Stimulated activated CD8-positive, alpha-beta memory T cell treated with anti-CD3 and anti-CD28 coated beads, Interleukin-15, amount 100 ng/mL, for 24 hours (primary cell): Measurements from ENCODE around the gene SH3PXD2A.
A peak's percentile ranks its signal among the peaks of the same experiment; 100 is the strongest.

Experiments used
- DNase-seq: peaks from one replicate; pipeline ENCODE4 v3.0.0-alpha.2; 2020; ENCODE audit warnings: low read depth

Gene SH3PXD2A

GRCh38 chr10:103703941-103704919 lies 151.1 kb downstream of the SH3PXD2A start:
- DNase-seq: no peak

- no peak for DNase-seq
These were observed 153.8 kb downstream of the SH3PXD2A start for GRCh38 chr10:103701380-103702222.

GRCh38 chr10:103700436-103700715 lies 155.0 kb downstream of the SH3PXD2A start:
- DNase-seq: no peak

- DNase-seq: no peak
These were observed 155.6 kb downstream of the SH3PXD2A start for GRCh38 chr10:103699611-103700435.

GRCh38 chr10:103698266-103698665 lies 157.1 kb downstream of the SH3PXD2A start:
- DNase-seq: no peak

GRCh38 chr10:103697787-103698186 lies 157.6 kb downstream of the SH3PXD2A start:
- no peak for DNase-seq

- no peak for DNase-seq
These were observed 158.8 kb downstream of the SH3PXD2A start for GRCh38 chr10:103696411-103697145.

- no peak for DNase-seq
These were observed 159.3 kb downstream of the SH3PXD2A start for GRCh38 chr10:103696094-103696410.

GRCh38 chr10:103695584-103696005 lies 159.8 kb downstream of the SH3PXD2A start:
- DNase-seq: no peak

- DNase-seq: no peak
These were observed 161.6 kb downstream of the SH3PXD2A start for GRCh38 chr10:103693812-103694205.

- no peak for DNase-seq
These were observed 162.2 kb downstream of the SH3PXD2A start for GRCh38 chr10:103692952-103693811.

- no peak for DNase-seq
These were observed 162.9 kb downstream of the SH3PXD2A start for GRCh38 chr10:103692436-103692951.

GRCh38 chr10:103691723-103692435 lies 163.5 kb downstream of the SH3PXD2A start:
- no peak for DNase-seq

GRCh38 chr10:103691267-103691666 lies 164.1 kb downstream of the SH3PXD2A start:
- DNase-seq: no peak

GRCh38 chr10:103690281-103690680 lies 165.1 kb downstream of the SH3PXD2A start:
- no peak for DNase-seq

- DNase-seq: no peak
These were observed 166.9 kb downstream of the SH3PXD2A start for GRCh38 chr10:103688491-103688890.

GRCh38 chr10:103687718-103688117 lies 167.7 kb downstream of the SH3PXD2A start:
- DNase-seq: no peak

GRCh38 chr10:103687172-103687571 lies 168.2 kb downstream of the SH3PXD2A start:
- no peak for DNase-seq

GRCh38 chr10:103685880-103686669 lies 169.3 kb downstream of the SH3PXD2A start:
- peak; percentile 64 for DNase-seq
